HG03064 (cell line): Measurements from ENCODE around the gene ASAP3.

ENCODE experiments used
- ATAC-seq: cut with Tn5 transposase; IDR thresholded peaks from one replicate; pipeline ENCODE4 v1.9.1; 2021; ENCODE audit warnings: low read depth; ENCODE audit not compliant: unreplicated experiment

Gene ASAP3

GRCh38 chr1:23425193-23425494 lies 58.8 kb downstream of the ASAP3 start:
- no peak for ATAC-seq

GRCh38 chr1:23424293-23425192 lies 59.4 kb downstream of the ASAP3 start, which contains the start of gene TCEA3:
Gene TCEA3 (minus strand): TSS chr1:23424748. CDS start chr1:23424633, 115 bp downstream.
- no peak for ATAC-seq

- no peak for ATAC-seq
Measured at GRCh38 chr1:23423415-23424292, 60.3 kb downstream of the ASAP3 start.

GRCh38 chr1:23422941-23423340 lies 61.0 kb downstream of the ASAP3 start:
- no peak for ATAC-seq

GRCh38 chr1:23422241-23422877 lies 61.6 kb downstream of the ASAP3 start:
- ATAC-seq, result no peak

GRCh38 chr1:23421753-23422240 lies 62.2 kb downstream of the ASAP3 start:
- no peak for ATAC-seq

GRCh38 chr1:23421343-23421742 lies 62.6 kb downstream of the ASAP3 start:
- ATAC-seq, result no peak

- no peak for ATAC-seq
Measured at GRCh38 chr1:23420778-23421177, 63.2 kb downstream of the ASAP3 start.

GRCh38 chr1:23419180-23419579 lies 64.8 kb downstream of the ASAP3 start:
- ATAC-seq, result no peak

- no peak for ATAC-seq
Measured at GRCh38 chr1:23417570-23417969, 66.4 kb downstream of the ASAP3 start.

- ATAC-seq, result no peak
Measured at GRCh38 chr1:23416964-23417363, 67.0 kb downstream of the ASAP3 start.

- no peak for ATAC-seq
Measured at GRCh38 chr1:23408797-23409290, 75.1 kb downstream of the ASAP3 start.

- ATAC-seq, result no peak
Measured at GRCh38 chr1:23407016-23407630, 76.9 kb downstream of the ASAP3 start.

GRCh38 chr1:23405946-23406345 lies 78.0 kb downstream of the ASAP3 start:
- ATAC-seq, result no peak

GRCh38 chr1:23403735-23404486 lies 80.1 kb downstream of the ASAP3 start:
- ATAC-seq, result no peak

- no peak for ATAC-seq
Measured at GRCh38 chr1:23403355-23403734, 80.6 kb downstream of the ASAP3 start.

GRCh38 chr1:23403038-23403336 lies 81.0 kb downstream of the ASAP3 start:
- no peak for ATAC-seq

- ATAC-seq, result no peak
Measured at GRCh38 chr1:23402286-23403037, 81.5 kb downstream of the ASAP3 start.

GRCh38 chr1:23401313-23401712 lies 82.7 kb downstream of the ASAP3 start:
- no peak for ATAC-seq
